SKM-1 (cell line): ENCODE results near the gene SLIRP.
"Not testable (repeated sequence)": the region's sequence is repeated elsewhere in the genome, so short reads cannot be mapped to it uniquely, and the experiment has no call there.

Source experiments
- DNase-seq: peaks from one replicate; lab custom pipeline; 2025; ENCODE audit not compliant: unreplicated experiment; lab: John Stamatoyannopoulos, UW

SLIRP gene

GRCh38 chr14:77741438-77741837, 33.5 kb downstream of the SLIRP start:
- DNase-seq: no peak

GRCh38 chr14:77746064-77746702, 38.3 kb downstream of the SLIRP start:
- no peak for DNase-seq

DNA sequence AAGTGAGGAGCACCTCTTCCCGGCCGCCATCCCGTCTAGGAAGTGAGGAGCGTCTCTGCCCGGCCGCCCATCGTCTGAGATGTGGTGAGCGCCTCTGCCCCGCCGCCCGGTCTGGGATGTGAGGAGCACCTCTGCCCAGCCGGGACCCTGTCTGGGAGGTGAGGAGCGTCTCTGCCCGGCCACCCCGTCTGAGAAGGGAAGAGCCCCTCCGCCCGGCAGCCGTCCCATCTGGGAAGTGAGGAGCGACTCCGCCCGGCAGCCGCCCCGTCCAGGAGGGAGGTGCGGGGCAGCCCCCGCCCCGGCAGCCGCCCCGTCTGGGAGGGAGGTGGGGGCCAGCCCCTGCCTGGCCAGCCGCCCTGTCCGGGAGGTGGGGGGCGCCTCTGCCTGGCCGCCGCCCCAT, 39.5 kb downstream of the SLIRP start:
- not testable (repeated sequence) for DNase-seq

- DNase-seq: no peak
Measured at GRCh38 chr14:77752266-77752665, 44.4 kb downstream of the SLIRP start.

DNA sequence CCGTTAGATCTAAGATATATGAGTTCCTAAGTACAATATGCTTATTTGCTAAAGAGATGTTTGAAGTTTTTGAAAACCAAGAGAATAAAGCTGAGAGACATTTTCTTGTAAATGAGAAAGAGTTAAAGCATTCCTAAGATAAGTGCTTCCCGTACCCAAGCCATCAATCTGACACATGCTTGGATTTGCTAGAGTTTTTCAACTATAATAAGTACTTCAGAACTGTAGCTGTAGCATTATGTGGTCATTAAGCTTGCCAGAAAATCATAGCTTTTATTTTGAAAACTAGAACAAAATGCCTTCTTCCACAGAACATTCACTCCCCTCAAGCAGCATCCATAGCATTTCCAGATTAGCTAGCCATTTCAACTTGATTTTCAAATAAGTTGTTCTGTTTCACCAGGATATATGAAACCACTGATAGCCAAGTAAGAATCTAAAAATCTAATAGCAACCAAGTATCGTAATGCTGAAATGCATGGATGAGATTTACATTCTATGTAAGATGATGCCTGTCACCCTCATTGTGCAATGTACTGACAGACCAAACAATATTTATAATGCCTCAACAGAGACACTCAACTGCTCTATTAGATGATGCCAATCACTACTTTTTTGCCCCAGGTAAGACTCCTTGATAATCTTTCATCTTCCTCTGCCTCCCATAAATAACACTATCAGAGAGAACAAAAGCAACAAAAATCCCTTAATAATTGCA, 45.1 kb downstream of the SLIRP start:
- no peak for DNase-seq

DNA sequence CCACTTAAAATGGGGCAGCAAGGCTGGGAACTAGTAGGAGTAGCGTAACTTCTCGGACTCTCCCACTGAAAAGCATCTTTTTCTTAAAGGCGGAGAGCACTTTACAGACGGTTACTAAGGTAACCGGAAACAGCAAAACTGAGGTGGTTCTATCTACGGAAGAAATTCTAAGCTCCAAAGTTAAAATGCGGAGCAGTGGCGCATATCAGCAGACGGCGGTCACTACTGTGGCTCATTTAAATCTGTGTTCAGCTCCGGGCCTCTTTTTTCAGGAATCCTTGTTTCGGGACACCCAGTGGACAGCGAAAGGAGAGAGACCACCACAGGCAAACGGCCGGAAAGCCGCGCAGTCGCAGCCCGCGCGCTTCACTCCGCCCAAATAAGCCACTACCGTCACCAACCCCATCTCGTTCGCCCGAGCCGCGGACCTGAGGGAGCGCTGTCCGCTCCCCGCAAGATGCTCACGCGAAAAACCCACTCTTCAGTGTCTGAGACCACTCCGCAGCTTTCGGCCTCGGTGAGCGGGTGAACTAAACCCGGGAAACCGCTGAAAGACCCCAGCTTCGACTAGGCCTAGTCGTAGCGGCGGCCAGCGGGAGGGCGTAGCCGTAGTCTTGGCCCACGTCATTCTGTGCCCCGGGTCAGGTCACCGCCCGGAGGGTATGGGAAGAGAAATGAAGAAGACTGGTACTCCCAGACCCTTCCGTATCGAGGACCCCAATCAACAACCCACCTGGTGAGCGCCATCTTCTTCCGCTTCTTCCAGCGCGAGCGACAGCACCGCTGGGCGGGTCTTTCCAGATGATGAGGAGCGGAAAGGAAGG, 52.7 kb downstream of the SLIRP start, which contains the start of gene SNW1:
Gene SNW1, minus strand, starts transcription at position 776 of the 824 bp plus-strand sequence. Its CDS starts 29 bp downstream, at position 747.
- DNase-seq: no peak

DNA sequence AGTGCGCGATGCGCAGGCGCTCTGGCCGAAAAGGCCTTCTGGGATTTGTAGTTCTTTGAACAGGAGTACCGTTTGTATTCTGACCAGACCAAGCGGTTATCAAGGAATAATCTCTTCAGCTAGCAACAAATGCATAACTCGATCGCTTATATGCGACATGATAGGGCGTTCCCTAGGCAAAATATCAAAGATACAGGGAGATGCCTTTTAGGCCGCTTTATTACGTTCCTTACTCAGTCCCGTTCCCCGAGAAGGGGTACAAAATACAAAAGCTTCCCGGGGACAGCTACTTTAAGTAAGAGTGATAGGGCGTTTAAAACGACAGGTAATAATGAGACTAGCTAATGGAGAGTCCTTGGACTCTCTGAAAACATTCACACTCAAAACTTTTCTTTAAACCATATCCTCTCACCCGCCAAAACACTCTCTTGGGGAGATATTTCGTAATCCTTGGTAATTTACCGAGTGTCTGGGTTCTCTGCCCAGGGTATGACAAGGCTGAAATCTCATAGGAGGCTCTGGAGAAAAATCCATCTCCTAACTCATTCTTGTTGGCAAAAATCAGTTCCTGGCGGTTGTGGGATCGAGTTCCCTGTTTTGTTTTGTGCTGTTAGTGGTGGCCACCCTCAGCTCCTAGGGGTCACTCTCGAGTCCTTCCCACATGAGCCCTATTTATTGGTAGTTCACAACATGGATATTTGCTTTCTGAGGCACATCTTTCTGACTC, 53.5 kb downstream of the SLIRP start:
- peak; percentile 66 for DNase-seq

DNA sequence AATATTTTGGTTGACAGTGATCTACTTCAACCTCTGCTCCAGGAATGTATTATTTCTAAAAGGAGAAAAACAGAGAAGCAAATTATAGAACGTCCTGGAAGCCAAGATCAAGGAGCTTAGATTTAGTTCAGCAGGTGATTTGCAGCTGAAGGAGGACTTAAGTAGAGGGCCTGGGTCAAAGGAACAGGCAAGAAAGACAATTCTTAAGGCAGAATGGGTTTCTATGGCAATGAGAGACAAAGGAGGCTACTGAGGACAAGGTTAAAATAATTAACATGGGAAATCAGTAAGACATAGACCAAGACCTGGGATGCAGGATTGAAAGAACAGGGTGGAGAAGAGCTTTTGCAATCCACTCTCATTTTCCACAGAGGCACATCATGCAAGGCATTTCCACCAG, 55.4 kb downstream of the SLIRP start:
- DNase-seq: no peak

- no peak for DNase-seq
Measured at GRCh38 chr14:77763978-77764377, 56.1 kb downstream of the SLIRP start.
